ENCODE measurements around the gene DEK.

GRCh38 chr6:18264219-18264922 is at the start of gene DEK:
- TF ChIP-seq CTCF (IDR thresholded peaks at IDR 0.05) (peak; percentile 9 to 71 (median 50)), POLR2A (IDR thresholded peaks at IDR 0.05) (peak in 2 of 4 donors; percentile 26 to 57)
